ENCODE measurements around the gene CA7.
"Not testable (repeated sequence)": the region's sequence is repeated elsewhere in the genome, so short reads cannot be mapped to it uniquely, and the experiment has no call there.

CA7 gene

DNA sequence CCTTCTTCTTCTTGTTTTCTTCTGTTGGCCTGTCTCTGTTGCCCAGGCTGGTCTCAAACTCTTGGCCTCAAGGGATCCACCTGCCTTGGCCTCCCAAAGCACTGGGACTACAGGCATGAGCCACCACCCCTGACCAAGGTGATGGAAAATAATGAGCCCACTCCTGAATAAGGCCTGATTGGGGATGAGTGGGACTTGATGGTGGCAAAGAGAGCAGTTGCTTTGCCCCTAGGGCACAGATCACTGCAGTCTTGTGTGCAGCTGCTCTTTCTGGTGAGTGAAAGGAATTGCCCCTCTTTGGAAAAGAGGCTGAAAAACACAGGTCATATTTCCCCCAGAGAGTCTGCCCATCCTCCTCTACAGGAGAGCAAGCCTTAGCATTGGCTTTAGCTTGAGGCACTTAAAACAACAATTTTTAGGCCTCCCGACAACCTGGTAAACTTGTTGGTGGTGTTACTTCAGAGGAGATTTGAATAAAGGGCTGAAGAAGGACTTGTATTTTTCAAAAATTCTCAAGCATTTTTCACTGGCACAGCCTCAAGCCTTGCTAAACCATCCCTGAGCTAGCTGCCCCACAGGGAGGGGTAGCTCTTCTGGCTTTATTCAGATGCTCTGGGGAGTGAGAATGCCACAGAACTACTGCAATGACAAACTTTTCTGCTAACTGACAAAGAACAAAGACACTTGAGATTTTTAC, 30.0 kb downstream of the CA7 start:
- no peak for DNase-seq

DNA sequence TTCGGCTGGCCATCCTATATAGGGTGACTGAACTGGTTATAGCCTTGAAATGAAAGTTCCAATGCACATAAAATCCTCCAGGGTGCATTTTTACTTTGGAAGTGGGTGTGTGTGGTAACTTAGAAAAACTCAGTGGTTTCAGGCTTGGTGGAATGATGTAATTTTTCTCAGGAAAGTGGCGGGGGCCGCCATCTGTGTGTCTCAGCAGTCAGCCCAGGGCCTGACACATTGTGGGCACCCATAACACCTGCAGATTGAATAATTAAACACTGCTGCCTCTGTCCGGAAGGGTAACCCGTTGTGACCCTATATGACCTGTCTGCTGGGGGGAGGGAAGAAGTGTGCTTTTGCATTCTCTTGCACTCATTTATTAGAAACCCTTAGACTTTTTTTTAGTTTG, 33.9 kb downstream of the CA7 start:
- DNase-seq = no peak

DNA sequence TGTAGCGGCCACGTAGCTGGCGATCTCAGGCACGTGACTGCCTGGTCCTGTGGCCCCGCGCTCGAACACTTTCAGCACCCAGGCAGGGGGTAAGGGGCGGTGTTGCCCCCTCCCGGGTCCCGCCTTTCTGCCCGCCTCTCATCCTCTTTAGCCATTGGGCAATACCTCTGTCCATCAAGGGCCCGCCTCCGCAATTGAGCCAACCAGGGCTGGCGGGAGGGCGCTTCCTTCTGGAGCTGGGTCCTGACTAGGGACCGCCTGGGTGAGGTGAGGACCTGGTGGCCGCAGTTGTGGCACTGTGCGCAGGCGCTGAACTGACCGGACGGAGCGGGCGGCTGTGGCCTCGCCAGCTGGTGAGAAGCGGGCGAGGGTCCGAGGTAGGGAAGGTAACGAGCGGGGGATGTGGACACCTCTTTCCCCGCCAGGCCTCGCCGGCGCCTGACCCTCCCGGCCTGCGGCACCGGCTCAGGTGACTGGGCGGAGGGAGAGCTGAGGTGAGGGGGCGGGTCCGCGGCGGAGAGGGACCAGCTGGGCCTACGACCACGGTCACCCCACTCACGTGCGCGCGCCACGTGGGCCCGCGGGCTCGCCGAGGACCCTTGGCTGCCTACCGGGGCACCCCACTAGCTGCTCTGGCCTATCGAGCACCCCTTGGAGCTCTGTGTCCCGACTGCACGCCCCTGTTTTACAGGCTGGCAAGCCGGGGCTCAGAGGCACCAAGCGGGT, 36.2 kb downstream of the CA7 start, which contains the start of gene PDP2:
PDP2 (plus strand) TSS at position 228 of the 726 bp plus-strand sequence. CDS start 3,770 bp downstream, outside the sequence.
- DNase-seq = peak; percentile 48

GRCh38 chr16:66881014-66881417, 36.8 kb downstream of the CA7 start:
- no peak for DNase-seq

DNA sequence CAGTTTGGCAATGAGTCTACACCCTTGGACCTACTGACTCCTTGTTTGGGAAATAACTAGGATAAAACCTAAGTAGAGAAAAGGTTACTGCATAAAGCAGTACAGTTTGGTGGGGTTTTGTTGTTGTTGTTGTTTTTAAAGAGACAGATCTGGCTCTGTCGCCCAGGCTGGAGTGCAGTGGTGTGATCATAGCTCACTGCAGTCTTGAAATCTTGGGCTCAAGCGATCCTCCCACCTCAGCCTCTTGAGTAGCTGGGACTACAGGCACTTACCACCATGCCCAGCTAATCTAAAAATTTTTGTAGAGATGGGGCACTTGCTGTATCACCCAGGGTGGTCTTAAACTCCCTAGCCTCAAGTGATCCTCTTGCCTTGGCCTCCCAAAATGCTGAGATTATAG, 37.3 kb downstream of the CA7 start:
- DNase-seq = no peak

DNA sequence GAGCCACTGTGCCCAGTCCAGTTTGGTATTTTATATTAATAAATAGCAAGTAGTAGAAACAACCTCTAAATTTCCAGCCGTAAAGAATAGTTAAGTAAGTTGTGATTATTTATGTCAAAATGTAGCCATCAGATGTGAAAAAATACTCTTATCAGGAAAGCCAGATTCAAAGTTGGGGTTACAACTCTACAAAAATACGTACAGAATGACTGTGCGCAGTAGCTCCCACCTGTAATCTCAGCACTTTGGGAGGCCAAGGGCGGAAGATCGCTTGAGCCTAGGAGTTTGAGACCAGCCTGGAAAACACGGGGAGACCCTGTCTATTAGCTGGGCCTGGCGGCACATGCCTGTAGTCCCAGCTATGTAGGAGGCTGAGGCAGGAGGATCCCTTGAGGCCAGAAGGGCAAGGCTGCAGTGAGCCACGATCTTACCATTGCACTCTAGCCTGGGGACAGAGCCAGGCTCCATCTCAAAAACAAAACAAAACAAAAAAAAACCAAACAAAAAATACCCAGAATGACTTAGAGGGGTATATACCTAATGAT, 37.8 kb downstream of the CA7 start:
- no peak for DNase-seq

GRCh38 chr16:66882702-66883101, 38.5 kb downstream of the CA7 start:
- no peak for DNase-seq

- no peak for DNase-seq
Observed at GRCh38 chr16:66885491-66885890, 41.3 kb downstream of the CA7 start.

DNA sequence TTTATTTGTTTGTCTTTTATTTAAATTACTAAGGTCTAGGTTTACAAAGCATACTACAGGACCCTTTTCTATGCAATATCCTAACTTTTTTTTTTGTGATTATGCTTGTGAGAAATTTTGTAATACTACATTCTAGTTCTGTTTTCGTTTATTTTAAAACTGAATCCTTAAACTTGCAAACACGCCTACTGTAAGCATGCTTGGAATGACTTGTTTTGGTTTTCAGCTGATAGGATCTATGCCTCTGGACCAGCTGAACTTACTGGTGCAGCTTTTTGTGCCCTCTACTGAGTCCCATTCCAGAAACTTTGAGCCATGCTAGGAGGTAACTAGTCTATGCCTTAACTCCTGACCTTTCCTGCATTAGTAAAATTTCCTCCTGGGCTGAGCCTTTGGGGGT, 42.1 kb downstream of the CA7 start:
- no peak for DNase-seq

- DNase-seq = no peak
Observed at GRCh38 chr16:66886914-66887313, 42.7 kb downstream of the CA7 start.

GRCh38 chr16:66888647-66889615, 44.7 kb downstream of the CA7 start:
- DNase-seq = no peak

- DNase-seq = no peak
Observed at GRCh38 chr16:66889622-66890021, 45.4 kb downstream of the CA7 start.

DNA sequence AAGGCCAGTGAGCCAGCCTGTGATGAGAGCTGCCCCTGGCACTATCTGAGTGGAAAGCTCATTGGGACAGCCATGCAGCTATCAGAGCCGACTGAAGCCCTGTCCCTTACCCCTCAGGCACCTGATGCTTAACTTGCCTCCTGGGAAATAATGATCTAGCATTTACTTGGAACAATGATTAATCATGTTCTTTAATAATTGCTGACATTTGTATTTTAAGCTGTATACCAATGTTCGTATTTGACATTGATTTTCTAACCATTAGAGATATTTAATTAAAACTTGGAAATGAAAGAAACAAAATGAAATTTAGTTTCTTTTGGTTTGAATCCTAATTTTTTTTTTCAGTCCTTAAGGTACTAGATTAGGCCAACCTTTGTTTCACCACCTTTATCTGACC, 46.6 kb downstream of the CA7 start:
- no peak for DNase-seq

DNA sequence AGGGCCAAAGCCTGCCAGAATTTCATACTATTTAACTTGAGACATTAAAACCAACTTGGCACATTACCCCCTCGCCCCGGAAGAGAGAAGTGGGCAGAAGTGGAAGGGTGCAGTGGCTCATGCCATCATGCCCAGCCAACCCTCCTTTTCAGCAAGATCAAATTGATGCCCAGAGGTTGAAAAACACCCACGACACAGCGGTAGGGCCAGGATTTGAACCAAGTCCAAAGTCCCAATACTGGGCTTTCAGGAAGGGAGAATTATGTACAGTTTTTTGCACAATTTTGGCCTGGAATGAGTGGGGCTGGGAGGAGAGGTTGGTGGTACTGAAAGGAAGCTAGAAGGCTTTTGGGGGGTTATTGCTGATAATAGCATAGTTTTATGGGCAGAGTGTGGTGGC, 47.1 kb downstream of the CA7 start:
- DNase-seq = no peak

DNA sequence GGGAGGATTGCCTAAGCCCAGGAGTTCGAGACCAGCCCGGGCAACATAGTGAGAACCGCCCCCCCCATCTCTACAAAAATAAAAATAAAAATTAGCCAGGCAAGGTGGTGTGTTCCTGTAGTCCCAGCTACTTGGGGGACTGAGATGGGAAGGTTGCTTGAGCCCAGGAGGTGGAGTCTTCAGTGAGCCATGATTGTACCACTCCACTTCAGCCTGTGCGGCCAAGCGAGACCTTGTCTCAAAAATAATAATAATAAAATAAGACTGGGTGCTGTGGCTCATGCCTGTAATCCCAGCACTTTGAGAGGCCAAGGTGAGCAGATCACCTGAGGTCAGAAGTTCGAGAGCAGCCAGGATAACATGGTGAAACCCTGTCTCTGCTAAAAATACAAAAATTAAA, 47.6 kb downstream of the CA7 start:
- no peak for DNase-seq

- DNase-seq = no peak
Observed at GRCh38 chr16:66894055-66894454, 49.8 kb downstream of the CA7 start.

- DNase-seq = no peak
Observed at GRCh38 chr16:66894948-66895688, 50.9 kb downstream of the CA7 start.

DNA sequence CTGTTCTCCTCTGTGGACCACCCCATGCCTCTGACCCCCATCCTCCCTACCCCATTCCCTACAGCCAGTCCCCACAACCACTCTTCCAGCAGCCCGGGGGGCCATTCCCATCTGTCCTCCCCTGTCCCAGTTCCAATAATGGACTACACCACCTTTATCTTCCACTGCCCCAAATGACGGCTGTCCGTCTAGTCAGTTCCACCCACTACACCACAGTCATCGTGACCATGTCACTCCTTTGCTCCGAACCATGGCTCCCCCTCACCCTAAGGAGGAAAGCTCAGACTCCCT, 51.4 kb downstream of the CA7 start:
- no peak for DNase-seq

- DNase-seq = no peak
Observed at GRCh38 chr16:66895999-66896398, 51.8 kb downstream of the CA7 start.

- DNase-seq = not testable (repeated sequence)
Observed at GRCh38 chr16:66896682-66897081, 52.5 kb downstream of the CA7 start.

GRCh38 chr16:66898207-66898606, 54.0 kb downstream of the CA7 start:
- no peak for DNase-seq

DNA sequence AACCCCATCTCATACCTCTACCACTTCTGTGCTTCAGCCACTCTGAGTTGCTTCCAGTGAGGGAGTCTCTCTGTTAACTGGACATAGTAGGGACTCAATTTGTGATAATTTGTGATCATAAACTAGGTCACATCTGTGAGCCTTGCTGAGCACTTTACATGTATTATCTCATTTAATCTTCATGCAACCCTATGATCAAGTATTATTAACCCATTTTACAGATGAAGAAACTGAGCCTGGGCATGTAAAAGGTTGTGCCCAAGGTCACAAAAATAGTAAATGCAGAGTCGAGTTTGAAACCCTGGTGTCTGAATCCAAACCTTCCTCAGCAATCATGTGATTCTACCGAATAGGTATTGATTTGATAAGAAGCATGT, 54.7 kb downstream of the CA7 start:
- no peak for DNase-seq
